GM19238 (cell line): ENCODE data around the gene NXPE4.
"Not testable (repeated sequence)": the region's sequence is repeated elsewhere in the genome, so short reads cannot be mapped to it uniquely, and the experiment has no call there.

ENCODE experiments used
- DNase-seq: peaks from one replicate; pipeline ENCODE4 v3.0.0; 2011; ENCODE audit warnings: low spot score; ENCODE audit not compliant: insufficient read length

The NXPE4 gene

GRCh38 chr11:114595571-114595970 is at the start of gene NXPE4:
Gene NXPE4, minus strand, starts transcription at chr11:114595786. Its CDS starts 1,027 bp downstream, at chr11:114594759.
- DNase-seq: no peak

- DNase-seq: not testable (repeated sequence)
Measured at GRCh38 chr11:114639440-114639839, 43.9 kb upstream of the NXPE4 start.

GRCh38 chr11:114631445-114631965 is 35.9 kb upstream of the NXPE4 start:
- not testable (repeated sequence) for DNase-seq

- no peak for DNase-seq
Measured at GRCh38 chr11:114625294-114625693, 29.7 kb upstream of the NXPE4 start.

- no peak for DNase-seq
Measured at GRCh38 chr11:114624455-114625207, 29.0 kb upstream of the NXPE4 start.

- DNase-seq: no peak
Measured at GRCh38 chr11:114623720-114624119, 28.1 kb upstream of the NXPE4 start.

GRCh38 chr11:114622858-114623257 is 27.3 kb upstream of the NXPE4 start:
- no peak for DNase-seq

GRCh38 chr11:114621950-114622809 is 26.6 kb upstream of the NXPE4 start:
- no peak for DNase-seq

- DNase-seq: no peak
Measured at GRCh38 chr11:114621072-114621471, 25.5 kb upstream of the NXPE4 start.

GRCh38 chr11:114619659-114620173 is 24.1 kb upstream of the NXPE4 start:
- DNase-seq: no peak

- DNase-seq: no peak
Measured at GRCh38 chr11:114618139-114618538, 22.6 kb upstream of the NXPE4 start.

GRCh38 chr11:114617157-114618124 is 21.9 kb upstream of the NXPE4 start:
- no peak for DNase-seq

GRCh38 chr11:114616516-114616915 is 20.9 kb upstream of the NXPE4 start:
- DNase-seq: no peak

- DNase-seq: no peak
Measured at GRCh38 chr11:114615448-114616361, 20.1 kb upstream of the NXPE4 start.

- no peak for DNase-seq
Measured at GRCh38 chr11:114614127-114614720, 18.6 kb upstream of the NXPE4 start.

GRCh38 chr11:114613094-114613493 is 17.5 kb upstream of the NXPE4 start:
- DNase-seq: not testable (repeated sequence)

GRCh38 chr11:114612686-114613085 is 17.1 kb upstream of the NXPE4 start:
- DNase-seq: no peak

GRCh38 chr11:114612199-114612598 is 16.6 kb upstream of the NXPE4 start:
- not testable (repeated sequence) for DNase-seq
